ENCODE results near the gene DGKI. TPM values are rescaled to one million over a fixed set of nuclear protein-coding genes. Genes with fewer than 3 reads are reported as not detected.
A peak's percentile ranks its signal among the peaks of the same experiment; 100 is the strongest.

DGKI gene
- total RNA-seq, 1 experiment from 2014 or later = 0.55 TPM

GRCh38 chr7:137655804-137656203 lies 191.0 kb downstream of the DGKI start:
- Histone ChIP-seq H3K4me2 (ENCODE audit: insufficient read depth, insufficient read length, low read length) (no peak overlapping the region), H3K14ac (ENCODE audit: insufficient read depth, low read length) (no peak overlapping the region), H2BK20ac (ENCODE audit: low read depth, low read length, poor library complexity, severe bottlenecking) (no peak overlapping the region), H4K20me1 (ENCODE audit: control insufficient read depth, insufficient read depth, insufficient read length) (no peaks in the 10 kb centered on the region), H3K18ac (ENCODE audit: insufficient read length, low read depth, low read length) (no peak overlapping the region), H3K27me3 (ENCODE audit: insufficient read depth, low read length) (no peaks in the 10 kb centered on the region), H3K23ac (ENCODE audit: insufficient read length, low read depth, low read length) (no peak overlapping the region), H4K8ac (replicated peaks; ENCODE audit: insufficient read length, low read depth, low read length) (no peak overlapping the region), H3K79me1 (ENCODE audit: insufficient read depth, low read depth, low read length, poor library complexity, severe bottlenecking) (no peaks in the 10 kb centered on the region), H2BK120ac (ENCODE audit: low read depth, low read length, poor library complexity, severe bottlenecking) (no peak overlapping the region), H2BK15ac (ENCODE audit: low read depth, low read length) (no peak overlapping the region), H3K4ac (ENCODE audit: low read depth, low read length) (no peak overlapping the region), H3T11ph (ENCODE audit: low read length) (no peak overlapping the region), H2AK5ac (ENCODE audit: insufficient read length, low read length) (no peak overlapping the region), H2BK5ac (ENCODE audit: insufficient read length, low read length) (no peak overlapping the region), H3K56ac (ENCODE audit: insufficient read length, low read depth, low read length) (no peak overlapping the region), H3K23me2 (ENCODE audit: insufficient read length, low read depth, low read length, poor library complexity, severe bottlenecking) (no peaks in the 10 kb centered on the region), H2AFZ (ENCODE audit: low read length) (no peak overlapping the region), H3K79me2 (ENCODE audit: insufficient read depth, low read length) (no peaks in the 10 kb centered on the region), H2BK12ac (ENCODE audit: insufficient read length, low read depth, low read length) (no peak overlapping the region), H4K5ac (ENCODE audit: insufficient read length, low read depth, low read length) (no peak overlapping the region), H3K4me1 (ENCODE audit: insufficient read depth, low read length) (peaks cover 10% of the 10 kb centered on the region), H4K91ac (ENCODE audit: insufficient read length, low read depth, low read length) (no peak overlapping the region), H3K27ac (ENCODE audit: insufficient read length, low read depth, low read length) (no peak overlapping the region), H3K9me3 (ENCODE audit: control insufficient read depth, low read depth, low read length) (no peaks in the 10 kb centered on the region), H3K9ac (ENCODE audit: extremely low read depth, insufficient read length, low read length) (no peak overlapping the region)
- Mint-ChIP-seq H3K4me3 (no peak overlapping the region), H3K9me3 (no peaks in the 10 kb centered on the region), H3K4me1 (peaks cover 33 to 35% of the 10 kb centered on the region in 2 experiments), H3K27me3 (ENCODE audit: low read depth) (no peaks in the 10 kb centered on the region), H3K27ac (peak overlapping the region in 1 of 3 experiments; percentile 32; a peak in 1 of 7 replicates), H3K36me3 (ENCODE audit: insufficient read depth in 1 of 3, low read depth in 3 of 3) (no peaks in the 10 kb centered on the region)
- WGBS (ENCODE audit: extremely low coverage, insufficient read length, low lambda C conversion rate) = no CpG with 5 or more reads among the region's 6 CpGs
- TF ChIP-seq CTCF (conservative IDR thresholded peaks at IDR 0.05) = no peak
- no peak for DNase-seq
